Calu3 (cell line): ENCODE measurements around the gene VPS52. TPM values are rescaled to one million over a fixed set of nuclear protein-coding genes. Genes with fewer than 3 reads are reported as not detected.

Experiments used
- BruUV-seq: library from RNA; stranded (reverse); fragments of 400-500 nt; replicated peaks from 2 replicates; lab custom pipeline; 2021; lab: Mats Ljungman, UMichigan
- CTCF ChIA-PET: fragments of 300-600 bp; sonication (Branson Sonifier 250); formaldehyde crosslinking; loops from one replicate; lab custom pipeline; 2022; ENCODE audit warnings: antibody characterized with exemption; lab: Charles Lee
- DNase-seq: peaks from one replicate; pipeline ENCODE4 v3.0.0; 2022
- H3K27ac Mint-ChIP-seq: one replicate; pipeline ENCODE4 v1.8.0; 2022; ENCODE audit warnings: mixed read lengths; ENCODE audit not compliant: unreplicated experiment
- H3K27me3 Mint-ChIP-seq: one replicate; pipeline ENCODE4 v1.8.0; 2022; ENCODE audit warnings: mixed read lengths; ENCODE audit not compliant: unreplicated experiment
- H3K36me3 Mint-ChIP-seq: one replicate; pipeline ENCODE4 v1.8.0; 2022; ENCODE audit warnings: mild to moderate bottlenecking, moderate library complexity, mixed read lengths; ENCODE audit not compliant: insufficient read depth, unreplicated experiment
- H3K4me1 Mint-ChIP-seq: one replicate; pipeline ENCODE4 v1.8.0; 2022; ENCODE audit warnings: mild to moderate bottlenecking, low read depth, mixed read lengths; ENCODE audit not compliant: unreplicated experiment
- H3K4me3 Mint-ChIP-seq: one replicate; pipeline ENCODE4 v1.8.0; 2022; ENCODE audit warnings: mild to moderate bottlenecking, low read depth, moderate library complexity, mixed read lengths; ENCODE audit not compliant: unreplicated experiment
- H3K9me3 Mint-ChIP-seq: one replicate; pipeline ENCODE4 v1.8.0; 2022; ENCODE audit warnings: low read depth, mixed read lengths; ENCODE audit not compliant: unreplicated experiment
- intact Hi-C: fragments of 100-400 bp; cut with micrococcal nuclease; formaldehyde crosslinking; loops from one replicate; pipeline ENCODE4 v1.10.0; 2022; ENCODE audit not compliant: unreplicated experiment
- total RNA-seq: library from RNA; stranded (reverse); gene quantifications from 2 replicates; pipeline ENCODE4 v1.2.3, GENCODE V29; 2022
- TF ChIP-seq, protein P1 (sequence below): fragments of 200-600 bp; IDR thresholded peaks from one replicate; pipeline ENCODE4 v1.8.0; 2022; ENCODE audit warnings: antibody characterized with exemption; ENCODE audit not compliant: unreplicated experiment

Gene VPS52
- total RNA-seq, 1 experiment from 2014 or later = 99.7 TPM

DNA sequence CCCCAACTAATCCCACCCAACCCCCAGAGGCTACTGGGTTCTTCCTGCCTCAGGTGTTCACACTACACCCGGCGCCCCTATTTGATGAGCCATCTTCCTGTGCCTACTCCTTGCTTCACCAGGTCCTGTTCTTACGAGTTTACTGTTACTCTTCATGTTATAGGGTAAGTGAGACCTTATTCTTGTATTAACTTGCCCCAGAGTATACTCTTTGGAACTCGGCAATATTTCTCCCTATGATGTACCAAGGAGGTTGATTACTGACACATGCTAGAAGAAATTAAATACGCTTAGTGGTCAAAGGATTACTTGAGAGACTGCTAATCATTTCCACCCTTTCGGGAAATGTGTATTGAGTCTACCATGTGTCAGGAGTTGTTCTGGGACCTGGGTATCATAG, 54.4 kb downstream of the VPS52 start:
- Mint-ChIP-seq H3K9me3 (no peaks in the 10 kb centered on the region), H3K27me3 (peaks cover 97% of the 10 kb centered on the region), H3K27ac (no peak overlapping the region), H3K36me3 (peaks cover 21% of the 10 kb centered on the region), H3K4me1 (peaks cover 16% of the 10 kb centered on the region), H3K4me3 (no peak overlapping the region)
- no TSS peak for BruUV-seq
- TF ChIP-seq, protein P1, sequence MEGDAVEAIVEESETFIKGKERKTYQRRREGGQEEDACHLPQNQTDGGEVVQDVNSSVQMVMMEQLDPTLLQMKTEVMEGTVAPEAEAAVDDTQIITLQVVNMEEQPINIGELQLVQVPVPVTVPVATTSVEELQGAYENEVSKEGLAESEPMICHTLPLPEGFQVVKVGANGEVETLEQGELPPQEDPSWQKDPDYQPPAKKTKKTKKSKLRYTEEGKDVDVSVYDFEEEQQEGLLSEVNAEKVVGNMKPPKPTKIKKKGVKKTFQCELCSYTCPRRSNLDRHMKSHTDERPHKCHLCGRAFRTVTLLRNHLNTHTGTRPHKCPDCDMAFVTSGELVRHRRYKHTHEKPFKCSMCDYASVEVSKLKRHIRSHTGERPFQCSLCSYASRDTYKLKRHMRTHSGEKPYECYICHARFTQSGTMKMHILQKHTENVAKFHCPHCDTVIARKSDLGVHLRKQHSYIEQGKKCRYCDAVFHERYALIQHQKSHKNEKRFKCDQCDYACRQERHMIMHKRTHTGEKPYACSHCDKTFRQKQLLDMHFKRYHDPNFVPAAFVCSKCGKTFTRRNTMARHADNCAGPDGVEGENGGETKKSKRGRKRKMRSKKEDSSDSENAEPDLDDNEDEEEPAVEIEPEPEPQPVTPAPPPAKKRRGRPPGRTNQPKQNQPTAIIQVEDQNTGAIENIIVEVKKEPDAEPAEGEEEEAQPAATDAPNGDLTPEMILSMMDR = no peak
- CTCF ChIA-PET = interaction anchor here (0.5 to 1.5 kb wide), 2 partner anchors 31 to 532 kb away, joined by 3 to 7 read pairs; no protein-coding TSS in a partner anchor
- intact Hi-C loops = no loop called here
- no peak for DNase-seq

GRCh38 chr6:33216117-33216649, 55.5 kb downstream of the VPS52 start:
- peaks cover 18% of the 10 kb centered on the region for H3K4me1 Mint-ChIP-seq
- CTCF ChIA-PET = interaction anchor here (0.6 kb wide), 1 partner anchor 18 kb away, joined by 5 read pairs; no protein-coding TSS in a partner anchor
- TF ChIP-seq, protein P1 = no peak
- BruUV-seq = no TSS peak
- intact Hi-C loops = no loop called here
- H3K27me3 Mint-ChIP-seq = peaks cover 95% of the 10 kb centered on the region
- H3K9me3 Mint-ChIP-seq = no peaks in the 10 kb centered on the region
- no peak overlapping the region for H3K4me3 Mint-ChIP-seq
- no peak for DNase-seq
- H3K36me3 Mint-ChIP-seq = peaks cover 26% of the 10 kb centered on the region
- no peak overlapping the region for H3K27ac Mint-ChIP-seq

DNA sequence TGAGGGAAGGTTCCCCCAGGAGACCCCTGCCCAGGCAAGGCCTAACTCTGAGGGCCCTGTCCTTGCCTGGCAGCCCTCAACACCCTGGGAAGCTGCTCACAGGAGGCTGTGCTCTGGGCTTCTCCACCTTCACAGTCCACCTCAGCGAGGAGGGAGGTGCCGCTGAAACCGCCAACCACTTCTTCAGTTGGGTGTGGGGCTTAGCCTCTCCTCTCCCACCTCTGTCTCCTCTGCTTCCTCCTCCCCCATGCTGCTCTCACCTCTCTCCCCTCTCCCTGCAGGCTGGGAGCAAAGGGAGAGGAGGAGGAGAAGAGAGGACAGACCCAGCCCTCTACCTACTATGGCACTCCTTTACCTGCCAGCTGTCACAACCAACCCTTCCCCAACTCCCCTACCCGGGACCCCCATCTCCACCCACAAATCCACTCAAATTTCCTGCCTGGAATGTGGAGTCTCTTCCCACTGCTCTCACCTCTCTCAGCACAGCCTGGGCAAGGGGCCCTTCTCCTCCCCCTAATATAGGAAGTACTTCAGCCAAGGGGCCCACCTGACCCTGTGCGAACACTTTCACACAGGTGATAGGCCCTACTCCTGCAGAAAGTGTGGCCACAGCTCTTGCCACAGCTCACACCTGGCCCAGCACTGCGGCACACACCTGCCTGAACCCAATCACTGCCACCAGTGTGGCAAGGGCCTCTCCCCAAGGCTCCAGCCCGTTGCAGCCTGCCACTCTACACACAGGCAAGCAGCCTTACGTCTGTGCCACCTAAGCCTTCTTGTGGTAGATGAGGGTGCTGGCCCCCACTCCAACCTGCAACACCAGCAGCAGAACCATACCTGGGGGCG, 56.2 kb downstream of the VPS52 start:
- intact Hi-C loops = no loop called here

GRCh38 chr6:33213989-33214335, 57.7 kb downstream of the VPS52 start:
- Mint-ChIP-seq H3K27ac (peak overlapping the region; percentile 52), H3K27me3 (peaks cover 74% of the 10 kb centered on the region), H3K36me3 (peaks cover 36% of the 10 kb centered on the region), H3K9me3 (no peaks in the 10 kb centered on the region), H3K4me3 (peak overlapping the region; percentile 72), H3K4me1 (peaks cover 26% of the 10 kb centered on the region)
- intact Hi-C loops = no loop called here
- no TSS peak for BruUV-seq
- TF ChIP-seq, protein P1 = no peak
- no peak for DNase-seq
- CTCF ChIA-PET = interaction anchor here (0.6 kb wide), 1 partner anchor 1394 kb away, joined by 3 read pairs; no protein-coding TSS in a partner anchor

More for the DNA sequence above, 56.2 kb downstream of the VPS52 start:
- no peak overlapping the region for H3K27ac Mint-ChIP-seq
- H3K27me3 Mint-ChIP-seq = peaks cover 88% of the 10 kb centered on the region
- CTCF ChIA-PET = no interaction called here
- H3K4me3 Mint-ChIP-seq = no peak overlapping the region
- H3K9me3 Mint-ChIP-seq = no peaks in the 10 kb centered on the region
- H3K36me3 Mint-ChIP-seq = peaks cover 26% of the 10 kb centered on the region
- BruUV-seq = no TSS peak
- DNase-seq = no peak
- TF ChIP-seq, protein P1 = no peak
- H3K4me1 Mint-ChIP-seq = peaks cover 18% of the 10 kb centered on the region
